GM23338 (cell line): ENCODE measurements around the gene ACTMAP. TPM values are rescaled to one million over a fixed set of nuclear protein-coding genes. Genes with fewer than 3 reads are reported as not detected.

Source experiments
- ATAC-seq: fragments of 200-7000 bp; cut with Tn5 transposase; 3 replicates; pipeline ENCODE4 v1.9.1; 2020
- DNase-seq: peaks from one replicate; pipeline ENCODE4 v3.0.0-alpha.2; 2015; ENCODE audit warnings: low spot score
- H2AFZ ChIP-seq: fragments of 200-600 bp; sonication (generic); 2 replicates; pipeline ENCODE4 v1.8.0; 2016; ENCODE audit warnings: antibody characterized with exemption, mild to moderate bottlenecking, moderate library complexity
- H3F3A ChIP-seq: fragments of 200-600 bp; sonication (generic); replicated peaks from 2 replicates; pipeline ENCODE4 v1.8.0; 2017; ENCODE audit warnings: antibody characterized with exemption, mixed run types, low read depth
- H3K27ac ChIP-seq: fragments of 200-600 bp; sonication (generic); 2 replicates; pipeline ENCODE4 v1.6.1; 2016; ENCODE audit warnings: low read depth
- H3K27me3 ChIP-seq: fragments of 200-600 bp; sonication (generic); 2 replicates; pipeline ENCODE4 v1.8.0; 2016; ENCODE audit warnings: mild to moderate bottlenecking, mixed run types, moderate library complexity; ENCODE audit not compliant: insufficient read depth
- H3K36me3 ChIP-seq: fragments of 200-600 bp; sonication (generic); 2 replicates; pipeline ENCODE4 v1.8.0; 2016; ENCODE audit warnings: mild to moderate bottlenecking; ENCODE audit not compliant: insufficient read depth
- H3K4me1 ChIP-seq: fragments of 200-600 bp; sonication (generic); 2 replicates; pipeline ENCODE4 v1.8.0; 2016; ENCODE audit warnings: mild to moderate bottlenecking, moderate library complexity; ENCODE audit not compliant: insufficient read depth
- H3K4me2 ChIP-seq: fragments of 200-600 bp; sonication (generic); 2 replicates; pipeline ENCODE4 v1.7.1; 2017; ENCODE audit warnings: mixed run types
- H3K4me3 ChIP-seq: fragments of 200-600 bp; sonication (generic); 2 replicates; pipeline ENCODE4 v1.6.1; 2016; ENCODE audit warnings: mixed run types
- H3K79me2 ChIP-seq: fragments of 200-600 bp; sonication (generic); replicated peaks from 2 replicates; pipeline ENCODE4 v1.8.0; 2017; ENCODE audit warnings: mild to moderate bottlenecking; ENCODE audit not compliant: insufficient read depth
- H3K9me2 ChIP-seq: fragments of 200-600 bp; sonication (generic); 2 replicates; pipeline ENCODE4 v1.8.0; 2017; ENCODE audit not compliant: insufficient read depth
- H4K20me1 ChIP-seq: fragments of 200-600 bp; sonication (generic); replicated peaks from 2 replicates; pipeline ENCODE4 v1.8.0; 2017; ENCODE audit warnings: mild to moderate bottlenecking; ENCODE audit not compliant: insufficient read depth
- H3K27ac Mint-ChIP-seq: 2 replicates; pipeline ENCODE4 v1.8.0; 2020; ENCODE audit warnings: inconsistent platforms, mild to moderate bottlenecking, moderate library complexity, mixed read lengths
- H3K27me3 Mint-ChIP-seq: 3 replicates; pipeline ENCODE4 v1.8.0; 2022; ENCODE audit warnings: low read depth, mild to moderate bottlenecking, moderate library complexity, mixed read lengths, inconsistent platforms; ENCODE audit not compliant: insufficient read depth, poor library complexity
- H3K36me3 Mint-ChIP-seq: 3 replicates; pipeline ENCODE4 v1.8.0; 2021; ENCODE audit warnings: low read depth, mild to moderate bottlenecking, inconsistent platforms, moderate library complexity, mixed read lengths
- H3K4me1 Mint-ChIP-seq: 3 replicates; pipeline ENCODE4 v1.8.0; 2020; ENCODE audit warnings: mild to moderate bottlenecking, inconsistent platforms, mixed read lengths
- H3K4me3 Mint-ChIP-seq: 3 replicates; pipeline ENCODE4 v1.8.0; 2021; ENCODE audit warnings: moderate library complexity, mild to moderate bottlenecking, inconsistent platforms, mixed read lengths
- H3K9me3 Mint-ChIP-seq: 3 replicates; pipeline ENCODE4 v1.8.0; 2020; ENCODE audit warnings: moderate library complexity, mild to moderate bottlenecking, inconsistent platforms, mixed read lengths
- CREB1 ChIP-seq: fragments of 250-450 bp; sonication (Bioruptor Pico); IDR thresholded peaks from 2 replicates; pipeline ENCODE4 v1.5.0; 2020; ENCODE audit warnings: low read depth, mild to moderate bottlenecking, moderate library complexity
- STAT1 ChIP-seq: IDR thresholded peaks from one replicate; pipeline ENCODE4 v1.6.1; 2016; ENCODE audit warnings: antibody characterized with exemption; ENCODE audit not compliant: unreplicated experiment
- ZNF114 ChIP-seq: fragments of 250-450 bp; sonication (Bioruptor Pico); IDR thresholded peaks from 2 replicates; pipeline ENCODE4 v1.5.0; 2020; ENCODE audit warnings: mild to moderate bottlenecking, moderate library complexity
- ZNF462 ChIP-seq: fragments of 250-450 bp; sonication (Bioruptor Pico); IDR thresholded peaks from 2 replicates; pipeline ENCODE4 v1.5.0; 2020; ENCODE audit warnings: mild to moderate bottlenecking, moderate library complexity
- polyA plus RNA-seq: library from polyadenylated mRNA; unstranded; fragments of >200 nt; fragmentation: Nextera tagmentation; extraction: Ambion mirVana; gene quantifications from 2 replicates; pipeline ENCODE4 v1.2.1, GENCODE V29; 2016
- total RNA-seq: library from RNA; depleted of rRNA; stranded (reverse); fragments of >200 nt; shearing (Covaris generic); gene quantifications from 2 replicates; pipeline ENCODE4 v1.2.3, GENCODE V29; 2014

Gene ACTMAP
- total and polyA plus RNA-seq, 2 experiments from 2014 or later: 14.9 to 16.7 TPM

DNA sequence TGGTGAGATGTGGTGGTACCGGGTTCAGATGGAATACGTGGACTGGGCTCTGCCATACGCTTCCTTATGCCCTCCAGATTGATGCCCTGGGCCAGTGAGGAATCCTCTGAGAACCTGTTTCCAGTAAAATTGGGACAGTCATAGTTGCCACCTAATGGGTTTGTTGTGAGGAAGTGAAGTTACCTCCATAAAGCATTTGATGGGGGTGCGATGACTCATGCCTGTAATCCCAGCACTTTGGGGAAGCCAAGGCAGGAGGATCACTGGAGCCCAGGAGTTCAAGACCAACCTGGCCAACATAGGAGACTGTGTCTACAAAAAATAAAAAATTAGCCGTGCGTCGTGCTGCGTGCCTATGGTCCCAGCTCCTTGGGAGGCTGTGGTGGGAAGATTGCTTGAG, 5.5 kb upstream of the ACTMAP start:
- H3K4me3 Mint-ChIP-seq: no peak overlapping the region; the same call in 2 of the 3 replicates

More for the DNA sequence above, 5.5 kb upstream of the ACTMAP start:
- Mint-ChIP-seq H3K9me3 (peaks cover 3% of the 10 kb centered on the region; the same call in 1 of the 3 replicates), H3K27ac (peak overlapping the region; percentile 59; the same call in 1 of the 2 replicates), H3K27me3 (peaks cover 16% of the 10 kb centered on the region), H3K36me3 (peaks cover 89% of the 10 kb centered on the region), H3K4me1 (peaks cover 18% of the 10 kb centered on the region)
- Histone ChIP-seq H2AFZ (no peak overlapping the region), H4K20me1 (peaks cover 64% of the 10 kb centered on the region), H3K79me2 (peaks cover 83% of the 10 kb centered on the region), H3K4me3 (peak overlapping the region; percentile 20; the same call in 1 of the 2 replicates), H3K4me1 (peaks cover 17% of the 10 kb centered on the region; the same call in 1 of the 2 replicates), H3K4me2 (no peak overlapping the region), H3K36me3 (peaks cover 49% of the 10 kb centered on the region), H3K27me3 (no peaks in the 10 kb centered on the region), H3K9me2 (no peaks in the 10 kb centered on the region), H3F3A (peaks cover 36% of the 10 kb centered on the region), H3K27ac (no peak overlapping the region)
- no peak for ATAC-seq
- no peak for DNase-seq
- TF ChIP-seq CREB1 (no peak), STAT1 (no peak), ZNF462 (CRISPR knock-in tag) (no peak), ZNF114 (CRISPR knock-in tag) (no peak)
